Measurements from ENCODE around the gene TSGA10IP. TPM values are rescaled to one million over a fixed set of nuclear protein-coding genes. Genes with fewer than 3 reads are reported as not detected.

The TSGA10IP gene
- total and polyA plus RNA-seq, 10 donors: 0.06 to 0.24 (median 0.19) TPM; not detected in 6

GRCh38 chr11:66001942-66002647, 56.8 kb downstream of the TSGA10IP start, which contains the start of the genes BANF1 and EIF1AD:
Gene BANF1, plus strand, starts transcription at chr11:66002503. Its CDS starts 748 bp downstream, at chr11:66003251.
Gene EIF1AD, minus strand, starts transcription at chr11:66002157. Its CDS starts 1,768 bp downstream, at chr11:66000389.
- peak within 1 kb of the TSS; percentile 77 to 99 (median 90) for H3K4me3 ChIP-seq
- H3K9me3 ChIP-seq: no peaks in the 10 kb centered on the region
- H3K27me3 ChIP-seq (replicated peaks in 1 of 7): no peaks in the 10 kb centered on the region
- peak; percentile 95 for DNase-seq
- H3K36me3 ChIP-seq: peaks cover 0 to 67% (median 53%) of the 10 kb centered on the region in 6 donors
- peaks cover 12 to 46% (median 30%) of the 10 kb centered on the region in 6 donors for H3K4me1 ChIP-seq
- peak within 1 kb of the TSS; percentile 83 to 98 (median 94) for H3K27ac ChIP-seq
- intact Hi-C loops (cut with DNase I; ENCODE audit: low total_unique reads): no loop called here
- TF ChIP-seq POLR2AphosphoS5 (IDR thresholded peaks at IDR 0.05) (peak; percentile 85 to 93 (median 86)), POLR2A (IDR thresholded peaks at IDR 0.05) (peak; percentile 5 to 86 (median 28))
- TF ChIP-seq, protein P1, sequence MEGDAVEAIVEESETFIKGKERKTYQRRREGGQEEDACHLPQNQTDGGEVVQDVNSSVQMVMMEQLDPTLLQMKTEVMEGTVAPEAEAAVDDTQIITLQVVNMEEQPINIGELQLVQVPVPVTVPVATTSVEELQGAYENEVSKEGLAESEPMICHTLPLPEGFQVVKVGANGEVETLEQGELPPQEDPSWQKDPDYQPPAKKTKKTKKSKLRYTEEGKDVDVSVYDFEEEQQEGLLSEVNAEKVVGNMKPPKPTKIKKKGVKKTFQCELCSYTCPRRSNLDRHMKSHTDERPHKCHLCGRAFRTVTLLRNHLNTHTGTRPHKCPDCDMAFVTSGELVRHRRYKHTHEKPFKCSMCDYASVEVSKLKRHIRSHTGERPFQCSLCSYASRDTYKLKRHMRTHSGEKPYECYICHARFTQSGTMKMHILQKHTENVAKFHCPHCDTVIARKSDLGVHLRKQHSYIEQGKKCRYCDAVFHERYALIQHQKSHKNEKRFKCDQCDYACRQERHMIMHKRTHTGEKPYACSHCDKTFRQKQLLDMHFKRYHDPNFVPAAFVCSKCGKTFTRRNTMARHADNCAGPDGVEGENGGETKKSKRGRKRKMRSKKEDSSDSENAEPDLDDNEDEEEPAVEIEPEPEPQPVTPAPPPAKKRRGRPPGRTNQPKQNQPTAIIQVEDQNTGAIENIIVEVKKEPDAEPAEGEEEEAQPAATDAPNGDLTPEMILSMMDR (IDR thresholded peaks at IDR 0.05 in 8 of 11, conservative IDR thresholded peaks at IDR 0.05 in 3 of 11): peak in 6 of 11 experiments; percentile 6 to 21 (median 10)
- WGBS, 5 donors: 0 to 1% (median 0%) methylated on average over 35 to 55 of the region's 55 CpGs

GRCh38 chr11:66002648-66003225, 57.5 kb downstream of the TSGA10IP start:
- intact Hi-C loops (cut with DNase I; ENCODE audit: low total_unique reads): no loop called here
- WGBS, 5 donors: 1 to 2% (median 1%) methylated on average over 10 to 40 of the region's 40 CpGs
- Histone ChIP-seq H3K9me3 (no peaks in the 10 kb centered on the region), H3K4me3 (peak overlapping the region; percentile 77 to 99 (median 90)), H3K27me3 (replicated peaks in 1 of 7) (no peaks in the 10 kb centered on the region), H3K36me3 (peaks cover 0 to 60% (median 47%) of the 10 kb centered on the region in 6 donors), H3K27ac (peak overlapping the region; percentile 83 to 98 (median 94)), H3K4me1 (peaks cover 12 to 46% (median 30%) of the 10 kb centered on the region in 6 donors)
- DNase-seq: no peak
- TF ChIP-seq, protein P1 (IDR thresholded peaks at IDR 0.05 in 8 of 11, conservative IDR thresholded peaks at IDR 0.05 in 3 of 11): peak in 3 of 11 experiments; percentile 2 to 14 (median 4)
- TF ChIP-seq POLR2AphosphoS5 (IDR thresholded peaks at IDR 0.05) (no peak), POLR2A (IDR thresholded peaks at IDR 0.05) (no peak)

DNA sequence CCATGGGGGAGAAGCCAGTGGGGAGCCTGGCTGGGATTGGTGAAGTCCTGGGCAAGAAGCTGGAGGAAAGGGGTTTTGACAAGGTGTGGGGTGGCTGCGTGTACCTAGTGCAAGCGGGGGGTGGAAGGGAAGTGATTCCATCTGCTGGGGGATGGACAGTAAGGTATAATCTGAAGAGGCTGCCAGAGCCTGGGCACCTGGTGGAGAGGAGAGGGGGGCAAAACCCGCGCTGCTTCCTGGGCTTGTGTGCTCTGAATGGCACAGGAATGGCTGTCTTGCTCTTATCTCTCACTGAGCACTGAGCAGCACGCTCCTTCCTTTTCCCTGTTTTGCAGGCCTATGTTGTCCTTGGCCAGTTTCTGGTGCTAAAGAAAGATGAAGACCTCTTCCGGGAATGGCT, 58.0 kb downstream of the TSGA10IP start:
- TF ChIP-seq POLR2AphosphoS5 (IDR thresholded peaks at IDR 0.05) (no peak), POLR2A (IDR thresholded peaks at IDR 0.05) (no peak)
- TF ChIP-seq, protein P1 (IDR thresholded peaks at IDR 0.05 in 8 of 11, conservative IDR thresholded peaks at IDR 0.05 in 3 of 11): no peak
- Histone ChIP-seq H3K27me3 (replicated peaks in 1 of 7) (no peaks in the 10 kb centered on the region), H3K9me3 (no peaks in the 10 kb centered on the region), H3K4me1 (peaks cover 12 to 46% (median 30%) of the 10 kb centered on the region in 6 donors), H3K4me3 (peak overlapping the region in 6 of 8 donors; percentile 80 to 99 (median 90)), H3K36me3 (peaks cover 0 to 55% (median 41%) of the 10 kb centered on the region in 6 donors), H3K27ac (peak overlapping the region in 7 of 8 donors; percentile 88 to 98 (median 94))
- DNase-seq: no peak
- WGBS, 5 donors: 62 to 74% (median 70%) methylated on average over 6 of the region's 6 CpGs
- intact Hi-C loops (cut with DNase I; ENCODE audit: low total_unique reads): no loop called here

DNA sequence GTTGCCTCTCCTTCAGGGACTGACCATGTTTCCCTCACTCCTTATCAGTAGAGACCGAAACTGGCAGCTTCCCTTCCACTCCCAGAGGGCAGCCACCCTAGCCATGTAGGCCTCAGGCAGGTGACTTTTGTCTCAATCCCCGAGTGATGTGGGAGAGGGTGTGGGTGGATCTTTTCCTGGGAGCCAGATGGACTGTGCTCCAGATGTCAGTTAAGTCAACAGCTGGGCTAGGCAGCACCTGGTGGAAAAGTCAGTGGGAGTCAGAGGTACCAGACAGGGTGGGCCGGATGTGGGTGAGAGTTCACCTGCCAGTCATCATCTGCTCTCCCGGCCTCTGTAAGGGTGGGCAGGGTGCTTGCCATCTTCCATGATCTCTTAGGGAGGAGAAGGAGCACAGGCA, 58.9 kb downstream of the TSGA10IP start:
- no peak overlapping the region for H3K27ac ChIP-seq
- WGBS, 5 donors: 80 to 91% (median 86%) methylated on average over 3 to 4 of the region's 4 CpGs
- DNase-seq: no peak
- no peak for TF ChIP-seq POLR2AphosphoS5 (IDR thresholded peaks at IDR 0.05)
- H3K36me3 ChIP-seq: peaks cover 0 to 46% (median 32%) of the 10 kb centered on the region in 6 donors
- H3K4me3 ChIP-seq: no peak overlapping the region
- H3K4me1 ChIP-seq: peaks cover 12 to 41% (median 30%) of the 10 kb centered on the region in 6 donors
- H3K27me3 ChIP-seq (replicated peaks in 1 of 7): no peaks in the 10 kb centered on the region
- no peaks in the 10 kb centered on the region for H3K9me3 ChIP-seq
- intact Hi-C loops (cut with DNase I; ENCODE audit: low total_unique reads): no loop called here
